ENCODE results near the gene MICU1. TPM values are rescaled to one million over a fixed set of nuclear protein-coding genes. Genes with fewer than 3 reads are reported as not detected.

The MICU1 gene
- total RNA-seq, 1 experiment from 2014 or later, result 89.4 TPM

DNA sequence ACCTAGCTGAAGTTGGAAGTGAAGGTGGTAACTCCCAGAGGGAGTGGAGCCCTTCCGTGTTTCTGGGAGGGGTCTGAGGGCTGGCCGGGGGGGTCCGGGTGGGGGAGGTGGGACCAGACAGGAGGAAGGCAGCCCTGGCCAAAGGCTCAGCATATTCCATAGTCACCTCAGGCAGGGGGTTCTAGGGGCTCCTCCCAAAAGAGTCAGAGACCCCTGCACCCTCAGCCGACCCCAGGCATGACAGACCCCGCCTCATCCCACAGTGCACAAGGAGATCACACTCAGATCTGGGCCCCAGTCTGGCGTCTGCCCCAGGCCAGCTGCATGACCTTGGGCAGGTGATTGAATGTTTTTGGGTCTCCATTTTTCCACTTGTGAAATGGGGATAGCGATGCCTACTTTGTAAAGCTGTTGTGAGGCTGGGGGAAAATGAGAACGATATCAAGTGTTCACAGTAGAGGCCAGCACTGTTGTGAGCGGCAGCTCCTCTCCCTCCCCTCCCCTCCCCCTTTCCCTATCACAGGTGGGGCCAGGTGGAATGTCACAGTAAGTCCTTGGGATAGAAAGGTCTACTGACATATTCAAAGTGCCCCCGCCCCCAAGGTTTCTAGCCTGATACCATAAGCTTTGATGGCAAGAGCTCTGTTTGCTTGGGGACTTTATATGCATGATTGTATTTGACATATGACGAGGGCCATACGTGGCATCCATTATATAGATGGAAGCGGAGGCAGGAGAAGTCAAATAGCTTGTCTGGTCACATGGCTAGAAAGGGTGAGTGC is 304.4 kb downstream of the MICU1 start:
- peaks cover 76% of the 10 kb centered on the region for H3K4me1 Mint-ChIP-seq (ENCODE audit: low read depth, unreplicated experiment)
- CTCF ChIA-PET, result interaction anchor here (0.6 to 4.3 kb wide), 11 partner anchors 8 to 712 kb away, joined by 3 to 53 read pairs (median 7); partner anchors contain the start of gene DDIT4

DNA sequence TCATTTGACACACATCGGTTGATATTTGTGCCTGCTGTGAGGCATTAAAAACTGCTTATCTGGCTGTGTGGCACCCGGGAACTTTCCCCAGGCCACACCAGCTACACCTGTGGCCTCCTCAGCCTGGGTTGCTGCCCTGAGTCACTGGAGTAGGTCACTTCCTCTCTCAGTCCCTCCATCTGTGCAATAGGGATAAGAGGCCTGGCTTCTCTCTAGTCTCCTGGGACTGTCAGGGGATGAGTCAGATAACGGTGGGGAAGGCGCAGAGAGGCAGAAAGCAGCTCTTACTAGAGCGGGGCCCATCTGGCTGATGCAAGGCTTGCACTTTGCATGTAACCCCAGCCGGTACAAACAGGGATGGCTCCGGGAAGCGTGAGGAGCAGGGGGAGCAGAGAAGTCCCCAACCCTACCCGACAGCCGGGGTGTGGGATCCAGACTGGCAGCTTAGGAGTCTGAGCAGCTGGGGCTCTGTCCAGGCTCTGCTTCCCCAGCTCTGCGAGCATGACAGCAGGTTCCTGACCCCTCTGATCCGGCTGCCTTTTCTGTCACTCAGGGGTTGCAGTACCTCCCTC is 305.1 kb downstream of the MICU1 start:
- peaks cover 83% of the 10 kb centered on the region for H3K4me1 Mint-ChIP-seq (ENCODE audit: low read depth, unreplicated experiment)
- BruUV-seq (replicated peaks), result no TSS peak
- CTCF ChIA-PET, result interaction anchor here (0.6 to 4.3 kb wide), 9 partner anchors 9 to 711 kb away, joined by 3 to 53 read pairs (median 13); partner anchors contain the start of gene DDIT4
- TF ChIP-seq, protein P1, sequence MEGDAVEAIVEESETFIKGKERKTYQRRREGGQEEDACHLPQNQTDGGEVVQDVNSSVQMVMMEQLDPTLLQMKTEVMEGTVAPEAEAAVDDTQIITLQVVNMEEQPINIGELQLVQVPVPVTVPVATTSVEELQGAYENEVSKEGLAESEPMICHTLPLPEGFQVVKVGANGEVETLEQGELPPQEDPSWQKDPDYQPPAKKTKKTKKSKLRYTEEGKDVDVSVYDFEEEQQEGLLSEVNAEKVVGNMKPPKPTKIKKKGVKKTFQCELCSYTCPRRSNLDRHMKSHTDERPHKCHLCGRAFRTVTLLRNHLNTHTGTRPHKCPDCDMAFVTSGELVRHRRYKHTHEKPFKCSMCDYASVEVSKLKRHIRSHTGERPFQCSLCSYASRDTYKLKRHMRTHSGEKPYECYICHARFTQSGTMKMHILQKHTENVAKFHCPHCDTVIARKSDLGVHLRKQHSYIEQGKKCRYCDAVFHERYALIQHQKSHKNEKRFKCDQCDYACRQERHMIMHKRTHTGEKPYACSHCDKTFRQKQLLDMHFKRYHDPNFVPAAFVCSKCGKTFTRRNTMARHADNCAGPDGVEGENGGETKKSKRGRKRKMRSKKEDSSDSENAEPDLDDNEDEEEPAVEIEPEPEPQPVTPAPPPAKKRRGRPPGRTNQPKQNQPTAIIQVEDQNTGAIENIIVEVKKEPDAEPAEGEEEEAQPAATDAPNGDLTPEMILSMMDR (IDR thresholded peaks at IDR 0.05; ENCODE audit: unreplicated experiment), result no peak
- H3K4me3 Mint-ChIP-seq (ENCODE audit: low read depth, unreplicated experiment), result peak overlapping the region; percentile 46
- H3K27ac Mint-ChIP-seq (ENCODE audit: unreplicated experiment), result peak overlapping the region; percentile 98
- DNase-seq, result peak; percentile 82
- H3K27me3 Mint-ChIP-seq (ENCODE audit: unreplicated experiment), result no peaks in the 10 kb centered on the region
- H3K36me3 Mint-ChIP-seq (ENCODE audit: insufficient read depth, unreplicated experiment), result peaks cover 48% of the 10 kb centered on the region
- intact Hi-C loops (cut with micrococcal nuclease; ENCODE audit: unreplicated experiment), result loop anchor here (2.0 kb wide), 1 partner anchor 28 kb away; no protein-coding TSS in a partner anchor
- no peaks in the 10 kb centered on the region for H3K9me3 Mint-ChIP-seq (ENCODE audit: low read depth, unreplicated experiment)

More for the DNA sequence above, 304.4 kb downstream of the MICU1 start:
- DNase-seq, result no peak
- Mint-ChIP-seq H3K27ac (ENCODE audit: unreplicated experiment) (peak overlapping the region; percentile 98), H3K27me3 (ENCODE audit: unreplicated experiment) (no peaks in the 10 kb centered on the region), H3K36me3 (ENCODE audit: insufficient read depth, unreplicated experiment) (peaks cover 46% of the 10 kb centered on the region), H3K9me3 (ENCODE audit: low read depth, unreplicated experiment) (no peaks in the 10 kb centered on the region), H3K4me3 (ENCODE audit: low read depth, unreplicated experiment) (peak overlapping the region; percentile 46)
- BruUV-seq (replicated peaks), result no TSS peak
- intact Hi-C loops (cut with micrococcal nuclease; ENCODE audit: unreplicated experiment), result loop anchor here (2.0 kb wide), 1 partner anchor 29 kb away; no protein-coding TSS in a partner anchor
- TF ChIP-seq, protein P1 (IDR thresholded peaks at IDR 0.05; ENCODE audit: unreplicated experiment), result no peak

DNA sequence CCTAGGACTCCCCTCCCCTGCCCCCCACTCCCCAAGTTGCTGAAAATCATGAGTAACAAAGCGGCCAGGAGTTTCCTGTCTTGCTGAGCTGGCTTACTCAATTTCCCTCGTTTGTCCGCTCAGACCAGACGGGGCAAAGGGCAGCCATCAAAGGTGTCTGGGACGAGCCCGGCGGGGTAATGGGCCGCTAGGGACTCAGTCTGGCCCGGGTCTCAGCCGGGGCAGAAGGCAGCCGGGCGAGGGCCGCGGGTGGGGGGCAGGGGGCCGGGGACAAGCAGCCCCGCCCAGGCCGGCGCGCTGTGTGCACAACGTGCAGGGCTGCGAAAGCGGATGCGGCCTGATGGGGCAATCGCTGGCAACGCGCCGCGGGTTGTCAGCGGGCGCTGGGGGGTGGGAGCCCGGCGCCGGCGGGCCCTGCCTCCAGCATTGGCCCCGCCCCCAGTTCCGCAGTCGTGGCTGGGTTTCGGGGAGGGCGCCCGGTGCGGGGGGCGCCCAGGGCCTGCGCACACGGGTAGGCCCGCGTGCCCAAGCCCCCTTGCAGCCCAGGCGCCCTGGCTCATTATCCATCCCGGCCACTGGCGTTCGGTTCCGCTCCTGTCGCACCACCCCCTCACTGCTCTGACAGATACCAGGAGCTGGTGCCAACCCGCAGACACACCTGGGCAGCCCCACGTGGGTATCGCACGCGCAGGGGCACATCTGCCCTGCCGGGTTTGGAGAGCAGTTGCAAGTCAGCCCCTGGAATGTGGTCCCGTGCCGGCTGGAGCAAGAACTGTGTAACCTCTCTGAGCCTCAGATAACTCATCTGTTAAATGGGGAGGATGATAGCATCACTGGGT is 306.2 kb downstream of the MICU1 start:
- CTCF ChIA-PET, result interaction anchor here (0.5 to 4.3 kb wide), 10 partner anchors 10 to 1180 kb away, joined by 3 to 53 read pairs (median 9); partner anchors contain the start of gene DDIT4
- peak overlapping the region; percentile 46 for H3K4me3 Mint-ChIP-seq (ENCODE audit: low read depth, unreplicated experiment)
- H3K4me1 Mint-ChIP-seq (ENCODE audit: low read depth, unreplicated experiment), result peaks cover 89% of the 10 kb centered on the region
- DNase-seq, result peak; percentile 97
- no peaks in the 10 kb centered on the region for H3K9me3 Mint-ChIP-seq (ENCODE audit: low read depth, unreplicated experiment)
- intact Hi-C loops (cut with micrococcal nuclease; ENCODE audit: unreplicated experiment), result loop anchor here (2.0 kb wide), 1 partner anchor 27 kb away; no protein-coding TSS in a partner anchor
- TF ChIP-seq, protein P1 (IDR thresholded peaks at IDR 0.05; ENCODE audit: unreplicated experiment), result no peak
- H3K27me3 Mint-ChIP-seq (ENCODE audit: unreplicated experiment), result no peaks in the 10 kb centered on the region
- peaks cover 49% of the 10 kb centered on the region for H3K36me3 Mint-ChIP-seq (ENCODE audit: insufficient read depth, unreplicated experiment)
- H3K27ac Mint-ChIP-seq (ENCODE audit: unreplicated experiment), result peak overlapping the region; percentile 98
- BruUV-seq (replicated peaks), result TSS peak; percentile 69

Data from Calu3 (cell line).